HT-29 (cell line): Measurements from ENCODE around the gene C16orf46. TPM values are rescaled to one million over a fixed set of nuclear protein-coding genes. Genes with fewer than 3 reads are reported as not detected.

Experiments used
- DNase-seq: peaks from one replicate; pipeline ENCODE4 v3.0.0-alpha.2; 2015; ENCODE audit warnings: low spot score
- total RNA-seq: library from RNA; depleted of rRNA; stranded (reverse); fragments of >200 nt; shearing (Covaris generic); gene quantifications from 2 replicates; pipeline ENCODE4 v1.2.3, GENCODE V29; 2014

C16orf46 gene
- total RNA-seq, 1 experiment from 2014 or later = 2.4 TPM

GRCh38 chr16:81073560-81074330, 3.3 kb downstream of the C16orf46 start:
- DNase-seq = no peak

- peak; percentile 27 for DNase-seq
Measured at GRCh38 chr16:81071805-81072204, 5.2 kb downstream of the C16orf46 start.

- DNase-seq = no peak
Measured at GRCh38 chr16:81070979-81071378, 6.1 kb downstream of the C16orf46 start.

- DNase-seq = no peak
Measured at GRCh38 chr16:81069063-81069462, 8.0 kb downstream of the C16orf46 start.

GRCh38 chr16:81067166-81067565, 9.9 kb downstream of the C16orf46 start:
- DNase-seq = no peak

- DNase-seq = no peak
Measured at GRCh38 chr16:81066681-81067080, 10.4 kb downstream of the C16orf46 start.

- DNase-seq = no peak
Measured at GRCh38 chr16:81061871-81062608, 15.0 kb downstream of the C16orf46 start.

GRCh38 chr16:81061307-81061640, 15.8 kb downstream of the C16orf46 start:
- DNase-seq = no peak

GRCh38 chr16:81060576-81061306, 16.3 kb downstream of the C16orf46 start:
- DNase-seq = no peak

- no peak for DNase-seq
Measured at GRCh38 chr16:81053761-81054160, 23.3 kb downstream of the C16orf46 start.

- DNase-seq = no peak
Measured at GRCh38 chr16:81042821-81043220, 34.2 kb downstream of the C16orf46 start.

GRCh38 chr16:81041696-81042095, 35.3 kb downstream of the C16orf46 start:
- DNase-seq = no peak

- DNase-seq = no peak
Measured at GRCh38 chr16:81040842-81041241, 36.2 kb downstream of the C16orf46 start.

- DNase-seq = no peak
Measured at GRCh38 chr16:81040131-81040530, 36.9 kb downstream of the C16orf46 start.

- DNase-seq = peak; percentile 23
Measured at GRCh38 chr16:81036751-81037350, 40.2 kb downstream of the C16orf46 start.

- DNase-seq = peak; percentile 32
Measured at GRCh38 chr16:81035975-81036750, 40.9 kb downstream of the C16orf46 start.

- DNase-seq = peak; percentile 96
Measured at GRCh38 chr16:81035398-81035974, 41.6 kb downstream of the C16orf46 start, which contains the start of gene ATMIN. TSS of gene ATMIN (plus strand) at chr16:81035842. CDS start at chr16:81035871, 29 bp downstream.

- no peak for DNase-seq
Measured at GRCh38 chr16:81029930-81030604, 47.0 kb downstream of the C16orf46 start.

- no peak for DNase-seq
Measured at GRCh38 chr16:81026429-81026828, 50.6 kb downstream of the C16orf46 start.

GRCh38 chr16:81018496-81018895, 58.5 kb downstream of the C16orf46 start:
- no peak for DNase-seq
